Right atrium auricular region (tissue), 2 donors: Measurements from ENCODE around the gene TRIOBP. TPM values are rescaled to one million over a fixed set of nuclear protein-coding genes. Genes with fewer than 3 reads are reported as not detected.

Source experiments
- DNase-seq: peaks from one replicate; pipeline ENCODE4 v3.0.0-alpha.2; 2019; ENCODE audit warnings: low spot score
- H3K27ac ChIP-seq, 2 donors: fragments of 200-600 bp; sonication (generic); 1 replicate in 1 of 2; 2 replicates in 1 of 2; pipeline ENCODE4 v1.5.1; 2016 to 2019
- H3K27me3 ChIP-seq, 2 donors: fragments of 200-600 bp; sonication (generic); one replicate each; pipeline versions ENCODE4 v1.5.1 to v1.6.0; 2017 to 2019
- H3K36me3 ChIP-seq: fragments of 200-600 bp; sonication (generic); one replicate; pipeline ENCODE4 v1.5.1; 2016
- H3K4me1 ChIP-seq, 2 donors: fragments of 200-600 bp; sonication (generic); one replicate each; pipeline versions ENCODE4 v1.5.1 to v1.6.0; 2017 to 2019
- H3K4me3 ChIP-seq, 2 donors: fragments of 200-600 bp; sonication (generic); 1 replicate in 1 of 2; 2 replicates in 1 of 2; pipeline ENCODE4 v1.5.1; 2017 to 2019; ENCODE audit warnings: mild to moderate bottlenecking in 1 of 2, moderate library complexity in 1 of 2
- H3K9me3 ChIP-seq, 2 donors: fragments of 200-600 bp; sonication (generic); one replicate each; pipeline ENCODE4 v1.5.1; 2019
- CTCF ChIP-seq, 2 donors: fragments of 200-600 bp; sonication (generic); IDR thresholded peaks; one replicate each; pipeline ENCODE4 v1.5.1; 2019; ENCODE audit warnings: antibody characterized with exemption in 2 of 2
- total RNA-seq, 2 donors: library from RNA; depleted of rRNA; stranded (reverse); fragments of >200 nt; gene quantifications; one replicate each; pipeline ENCODE4 v1.1.0, GENCODE V29; 2016

The TRIOBP gene
- total RNA-seq, 2 donors from 2014 or later, result 108 to 118 TPM

GRCh38 chr22:37697538-37697835, 639 bp downstream of the TRIOBP start:
- H3K36me3 ChIP-seq, result peaks cover 13% of the 10 kb centered on the region
- no peak for TF ChIP-seq CTCF (IDR thresholded peaks at IDR 0.05)
- peaks cover 0 to 14% of the 10 kb centered on the region in 2 donors for H3K4me1 ChIP-seq
- no peaks in the 10 kb centered on the region for H3K27me3 ChIP-seq
- no peak overlapping the region for H3K27ac ChIP-seq
- no peak for DNase-seq
- H3K9me3 ChIP-seq, result no peaks in the 10 kb centered on the region
- H3K4me3 ChIP-seq, result no peak overlapping the region

GRCh38 chr22:37701141-37701786, 4.4 kb downstream of the TRIOBP start:
- DNase-seq, result no peak
- Histone ChIP-seq H3K27me3 (no peaks in the 10 kb centered on the region), H3K4me3 (no peak overlapping the region), H3K27ac (no peak overlapping the region), H3K9me3 (no peaks in the 10 kb centered on the region), H3K4me1 (peaks cover 0 to 9% of the 10 kb centered on the region in 2 donors), H3K36me3 (no peaks in the 10 kb centered on the region)
- no peak for TF ChIP-seq CTCF (IDR thresholded peaks at IDR 0.05)

GRCh38 chr22:37703906-37704305, 7.1 kb downstream of the TRIOBP start:
- Histone ChIP-seq H3K4me1 (no peaks in the 10 kb centered on the region), H3K36me3 (no peaks in the 10 kb centered on the region), H3K27ac (no peak overlapping the region), H3K9me3 (no peaks in the 10 kb centered on the region), H3K4me3 (no peak overlapping the region), H3K27me3 (no peaks in the 10 kb centered on the region)
- no peak for DNase-seq
- TF ChIP-seq CTCF (IDR thresholded peaks at IDR 0.05), result no peak

GRCh38 chr22:37704645-37705044, 7.8 kb downstream of the TRIOBP start:
- Histone ChIP-seq H3K27ac (no peak overlapping the region), H3K27me3 (no peaks in the 10 kb centered on the region)
- TF ChIP-seq CTCF (IDR thresholded peaks at IDR 0.05), result no peak

GRCh38 chr22:37705205-37705604, 8.4 kb downstream of the TRIOBP start:
- no peak overlapping the region for H3K4me3 ChIP-seq
- H3K9me3 ChIP-seq, result no peaks in the 10 kb centered on the region
- no peak overlapping the region for H3K27ac ChIP-seq
- H3K27me3 ChIP-seq, result no peaks in the 10 kb centered on the region
- TF ChIP-seq CTCF (IDR thresholded peaks at IDR 0.05), result no peak
- no peaks in the 10 kb centered on the region for H3K4me1 ChIP-seq
- no peaks in the 10 kb centered on the region for H3K36me3 ChIP-seq
- DNase-seq, result no peak

More at GRCh38 chr22:37704645-37705044, 7.8 kb downstream of the TRIOBP start:
- Histone ChIP-seq H3K9me3 (no peaks in the 10 kb centered on the region), H3K4me3 (no peak overlapping the region), H3K4me1 (no peaks in the 10 kb centered on the region), H3K36me3 (no peaks in the 10 kb centered on the region)
- no peak for DNase-seq
